Measurements from ENCODE around the gene RBP7.
"Not testable (repeated sequence)": the region's sequence is repeated elsewhere in the genome, so short reads cannot be mapped to it uniquely, and the experiment has no call there.

RBP7 gene

GRCh38 chr1:9996624-9997582 lies at the start of gene RBP7:
RBP7 (plus strand) TSS chr1:9997228; CDS start chr1:9997259, 31 bp downstream.
- no peak for DNase-seq

- no peak for DNase-seq
These were observed 39.3 kb upstream of the RBP7 start for GRCh38 chr1:9957726-9958125.

GRCh38 chr1:9960011-9960410 lies 37.0 kb upstream of the RBP7 start:
- DNase-seq, result no peak

GRCh38 chr1:9960706-9961562 lies 36.1 kb upstream of the RBP7 start:
- no peak for DNase-seq

GRCh38 chr1:9984253-9984652 lies 12.8 kb upstream of the RBP7 start:
- DNase-seq, result no peak

GRCh38 chr1:9985001-9985400 lies 12.0 kb upstream of the RBP7 start:
- no peak for DNase-seq

- DNase-seq, result no peak
These were observed 7.3 kb upstream of the RBP7 start for GRCh38 chr1:9989773-9990172.

GRCh38 chr1:9990944-9991343 lies 6.1 kb upstream of the RBP7 start:
- no peak for DNase-seq

GRCh38 chr1:9992910-9993309 lies 4.1 kb upstream of the RBP7 start:
- no peak for DNase-seq

GRCh38 chr1:9993561-9994075 lies 3.4 kb upstream of the RBP7 start:
- no peak for DNase-seq

- DNase-seq, result no peak
These were observed 4.1 kb downstream of the RBP7 start for GRCh38 chr1:10001016-10001665.

GRCh38 chr1:10005248-10005647 lies 8.2 kb downstream of the RBP7 start:
- not testable (repeated sequence) for DNase-seq

- DNase-seq, result no peak
These were observed 10.1 kb downstream of the RBP7 start for GRCh38 chr1:10007169-10007568.

GRCh38 chr1:10014016-10014415 lies 17.0 kb downstream of the RBP7 start:
- DNase-seq, result no peak

GRCh38 chr1:10019561-10019960 lies 22.5 kb downstream of the RBP7 start:
- DNase-seq, result no peak

GRCh38 chr1:10020086-10020485 lies 23.1 kb downstream of the RBP7 start:
- DNase-seq, result no peak

GRCh38 chr1:10020678-10021077 lies 23.6 kb downstream of the RBP7 start:
- not testable (repeated sequence) for DNase-seq

GRCh38 chr1:10021992-10022391 lies 25.0 kb downstream of the RBP7 start:
- DNase-seq, result not testable (repeated sequence)

GRCh38 chr1:10022656-10023055 lies 25.6 kb downstream of the RBP7 start:
- DNase-seq, result no peak

GRCh38 chr1:10025354-10025753 lies 28.3 kb downstream of the RBP7 start:
- DNase-seq, result no peak

GRCh38 chr1:10027027-10027426 lies 30.0 kb downstream of the RBP7 start:
- DNase-seq, result no peak

GRCh38 chr1:10028956-10029500 lies 32.0 kb downstream of the RBP7 start:
- not testable (repeated sequence) for DNase-seq

- no peak for DNase-seq
These were observed 34.4 kb downstream of the RBP7 start for GRCh38 chr1:10031461-10031860.
